SK-N-SH treated with all-trans-retinoic acid at 6 μM for 48 hours (cell line): Measurements from ENCODE around the gene TFG.

Experiments used
- ATAC-seq: fragments of 200-7000 bp; cut with Tn5 transposase; 3 replicates; pipeline ENCODE4 v1.9.1; 2020; ENCODE audit warnings: mild to moderate bottlenecking, moderate library complexity
- ARNTL ChIP-seq: fragments of 450-650 bp; formaldehyde crosslinking; IDR thresholded peaks from 2 replicates; pipeline ENCODE4 v1.5.0; 2020; ENCODE audit warnings: low read depth, mild to moderate bottlenecking, moderate library complexity, borderline replicate concordance
- CREB5 ChIP-seq: fragments of 250-450 bp; sonication (Bioruptor Pico); IDR thresholded peaks from 2 replicates; pipeline ENCODE4 v1.5.1; 2020; ENCODE audit warnings: low read depth, mild to moderate bottlenecking, moderate library complexity
- CSDC2 ChIP-seq: fragments of 250-450 bp; sonication (Bioruptor Pico); IDR thresholded peaks from 2 replicates; pipeline ENCODE4 v1.5.0; 2020; ENCODE audit warnings: mild to moderate bottlenecking, moderate library complexity
- CSRNP3 ChIP-seq: fragments of 250-450 bp; sonication (Bioruptor Pico); IDR thresholded peaks from 2 replicates; pipeline ENCODE4 v1.5.1; 2021; ENCODE audit warnings: mild to moderate bottlenecking, moderate library complexity
- ESRRG ChIP-seq: fragments of 250-450 bp; sonication (Bioruptor Pico); IDR thresholded peaks from 2 replicates; pipeline ENCODE4 v1.6.1; 2021; ENCODE audit warnings: mild to moderate bottlenecking
- GLIS3 ChIP-seq: fragments of 250-450 bp; sonication (Bioruptor Pico); IDR thresholded peaks from 2 replicates; pipeline ENCODE4 v1.5.0; 2020; ENCODE audit warnings: mild to moderate bottlenecking, moderate library complexity
- ISL1 ChIP-seq: fragments of 250-450 bp; sonication (Bioruptor Pico); IDR thresholded peaks from 2 replicates; pipeline ENCODE4 v2.1.2; 2022; ENCODE audit warnings: mild to moderate bottlenecking, moderate library complexity
- OSR1 ChIP-seq: fragments of 250-450 bp; sonication (Bioruptor Pico); IDR thresholded peaks from 2 replicates; pipeline ENCODE4 v1.8.0; 2022; ENCODE audit warnings: moderate library complexity, mild to moderate bottlenecking, inconsistent platforms
- PATZ1 ChIP-seq: fragments of 250-450 bp; sonication (Bioruptor Pico); IDR thresholded peaks from 2 replicates; pipeline ENCODE4 v1.8.0; 2020; ENCODE audit warnings: mild to moderate bottlenecking, moderate library complexity, borderline replicate concordance
- PPARA ChIP-seq: fragments of 250-450 bp; sonication (Bioruptor Pico); IDR thresholded peaks from 2 replicates; pipeline ENCODE4 v1.5.0; 2020; ENCODE audit warnings: mild to moderate bottlenecking, borderline replicate concordance
- RARB ChIP-seq: fragments of 250-450 bp; sonication (Bioruptor Pico); IDR thresholded peaks from 2 replicates; pipeline ENCODE4 v1.8.0; 2021; ENCODE audit warnings: mild to moderate bottlenecking, moderate library complexity
- SNAI2 ChIP-seq: fragments of 250-450 bp; sonication (Bioruptor Pico); IDR thresholded peaks from 2 replicates; pipeline ENCODE4 v1.5.0; 2020; ENCODE audit warnings: mild to moderate bottlenecking, moderate library complexity
- TCF4 ChIP-seq: fragments of 250-450 bp; sonication (Bioruptor Pico); IDR thresholded peaks from 2 replicates; pipeline ENCODE4 v1.8.0; 2021; ENCODE audit warnings: mild to moderate bottlenecking, moderate library complexity, borderline replicate concordance
- TOX ChIP-seq: fragments of 250-450 bp; sonication (Bioruptor Pico); IDR thresholded peaks from 2 replicates; pipeline ENCODE4 v1.8.0; 2021; ENCODE audit warnings: mild to moderate bottlenecking, moderate library complexity, borderline replicate concordance
- ZC3H10 ChIP-seq: fragments of 250-450 bp; sonication (Bioruptor Pico); IDR thresholded peaks from 2 replicates; pipeline ENCODE4 v1.5.1; 2021; ENCODE audit warnings: mild to moderate bottlenecking, moderate library complexity
- ZFP30 ChIP-seq: fragments of 450-650 bp; formaldehyde crosslinking; IDR thresholded peaks from 2 replicates; pipeline ENCODE4 v1.5.0; 2022; ENCODE audit warnings: mild to moderate bottlenecking, moderate library complexity
- ZNF70 ChIP-seq: fragments of 450-650 bp; formaldehyde crosslinking; IDR thresholded peaks from 2 replicates; pipeline ENCODE4 v1.5.0; 2020; ENCODE audit warnings: mild to moderate bottlenecking, moderate library complexity
- ZNF8 ChIP-seq: fragments of 450-650 bp; formaldehyde crosslinking; IDR thresholded peaks from 2 replicates; pipeline ENCODE4 v1.5.0; 2020; ENCODE audit warnings: mild to moderate bottlenecking, moderate library complexity
- TF ChIP-seq, protein P1 (sequence below): fragments of 250-450 bp; sonication (Bioruptor Pico); IDR thresholded peaks from 2 replicates; pipeline ENCODE4 v1.8.0; 2021; ENCODE audit warnings: low read depth, mild to moderate bottlenecking, moderate library complexity, borderline replicate concordance

TFG gene

GRCh38 chr3:100779480-100779879 is 70.2 kb downstream of the TFG start:
- ATAC-seq, result peak; percentile 48; the same call in 2 of the 3 replicates
- TF ChIP-seq ZNF70, result no peak
- TF ChIP-seq PPARA (CRISPR knock-in tag), result no peak
- no peak for TF ChIP-seq ISL1 (CRISPR knock-in tag)
- TF ChIP-seq, protein P1, sequence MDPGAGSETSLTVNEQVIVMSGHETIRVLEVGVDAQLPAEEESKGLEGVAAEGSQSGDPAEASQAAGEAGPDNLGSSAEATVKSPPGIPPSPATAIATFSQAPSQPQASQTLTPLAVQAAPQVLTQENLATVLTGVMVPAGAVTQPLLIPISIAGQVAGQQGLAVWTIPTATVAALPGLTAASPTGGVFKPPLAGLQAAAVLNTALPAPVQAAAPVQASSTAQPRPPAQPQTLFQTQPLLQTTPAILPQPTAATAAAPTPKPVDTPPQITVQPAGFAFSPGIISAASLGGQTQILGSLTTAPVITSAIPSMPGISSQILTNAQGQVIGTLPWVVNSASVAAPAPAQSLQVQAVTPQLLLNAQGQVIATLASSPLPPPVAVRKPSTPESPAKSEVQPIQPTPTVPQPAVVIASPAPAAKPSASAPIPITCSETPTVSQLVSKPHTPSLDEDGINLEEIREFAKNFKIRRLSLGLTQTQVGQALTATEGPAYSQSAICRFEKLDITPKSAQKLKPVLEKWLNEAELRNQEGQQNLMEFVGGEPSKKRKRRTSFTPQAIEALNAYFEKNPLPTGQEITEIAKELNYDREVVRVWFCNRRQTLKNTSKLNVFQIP (CRISPR knock-in tag), result no peak
- TF ChIP-seq OSR1, result no peak
- no peak for TF ChIP-seq CSRNP3 (CRISPR knock-in tag)
- no peak for TF ChIP-seq CREB5 (CRISPR knock-in tag)
- TF ChIP-seq GLIS3 (CRISPR knock-in tag), result no peak
- no peak for TF ChIP-seq TCF4 (CRISPR knock-in tag)
- no peak for TF ChIP-seq ARNTL
- no peak for TF ChIP-seq ZC3H10 (CRISPR knock-in tag)
- TF ChIP-seq CSDC2 (CRISPR knock-in tag), result no peak
- no peak for TF ChIP-seq PATZ1 (CRISPR knock-in tag)

- ATAC-seq, result no peak
These were observed 70.9 kb downstream of the TFG start for GRCh38 chr3:100780071-100780622.

DNA sequence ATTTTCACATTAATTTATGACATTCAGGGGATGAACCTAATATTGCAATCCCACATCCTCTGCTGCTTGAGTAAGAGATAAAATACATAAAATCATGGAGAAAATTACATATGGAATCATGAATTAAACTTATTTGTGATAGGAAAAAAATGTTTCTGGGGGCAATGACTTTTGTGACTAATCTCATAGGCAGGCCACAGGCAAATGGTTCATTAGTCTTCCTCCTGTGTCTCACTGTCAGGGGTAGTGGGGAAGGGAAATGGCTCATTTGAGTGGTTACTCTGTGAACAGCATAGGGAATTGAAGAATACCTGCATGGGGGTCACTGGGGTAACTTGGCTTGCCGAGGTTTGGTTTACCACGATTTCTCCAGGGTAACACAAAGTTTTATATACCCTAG is 72.0 kb downstream of the TFG start:
- peak; percentile 50; the same call in 2 of the 3 replicates for ATAC-seq
- no peak for TF ChIP-seq ZNF8 (CRISPR knock-in tag)
- TF ChIP-seq, protein P1 (CRISPR knock-in tag), result no peak
- TF ChIP-seq, all 23 proteins: peak for 0

More at GRCh38 chr3:100780071-100780622, 70.9 kb downstream of the TFG start:
- TF ChIP-seq ZFP30 (CRISPR knock-in tag) (no peak), TCF4 (CRISPR knock-in tag) (no peak), GLIS3 (CRISPR knock-in tag) (no peak), ESRRG (CRISPR knock-in tag) (no peak), TOX (CRISPR knock-in tag) (no peak)

DNA sequence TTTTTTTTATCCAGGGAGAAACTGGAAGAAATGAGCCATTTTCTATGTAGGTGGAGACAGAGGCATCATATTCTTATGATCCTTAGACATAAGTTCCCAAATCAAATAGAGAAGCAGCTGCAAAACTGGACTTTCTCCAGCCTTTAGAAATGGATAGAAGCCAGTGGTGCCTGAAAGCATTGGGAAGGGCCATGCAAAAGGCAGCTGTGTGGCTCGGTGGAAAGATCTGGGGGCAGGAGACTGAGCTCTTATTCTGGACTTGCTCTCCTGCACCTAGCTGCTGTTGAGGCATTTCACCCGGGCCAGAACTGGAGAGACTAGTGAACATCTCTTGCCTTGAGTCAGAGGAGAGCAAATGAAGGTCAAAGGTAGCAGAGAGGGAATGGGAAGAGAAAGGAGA is 73.1 kb downstream of the TFG start:
- TF ChIP-seq PATZ1 (CRISPR knock-in tag) (no peak), GLIS3 (CRISPR knock-in tag) (no peak), RARB (CRISPR knock-in tag) (no peak), SNAI2 (CRISPR knock-in tag) (no peak), OSR1 (no peak), CSRNP3 (CRISPR knock-in tag) (no peak), ZNF70 (no peak), ZFP30 (CRISPR knock-in tag) (no peak)
- ATAC-seq, result no peak
